Hepatocyte (in vitro differentiated cells): ENCODE data around the gene CYP2A13.
"Not testable (repeated sequence)": the region's sequence is repeated elsewhere in the genome, so short reads cannot be mapped to it uniquely, and the experiment has no call there.

Experiments used
- CTCF ChIP-seq: fragments of 200-600 bp; sonication (generic); IDR thresholded peaks from 2 replicates; pipeline ENCODE4 v1.5.1; 2016; ENCODE audit warnings: antibody characterized with exemption, mild to moderate bottlenecking; ENCODE audit not compliant: poor library complexity
- EZH2 ChIP-seq: fragments of 200-600 bp; sonication (generic); IDR thresholded peaks from 2 replicates; pipeline ENCODE4 v1.6.1; 2016; ENCODE audit warnings: antibody characterized with exemption, mild to moderate bottlenecking, borderline replicate concordance
- EZH2phosphoT487 ChIP-seq: fragments of 200-600 bp; sonication (generic); IDR thresholded peaks from one replicate; pipeline ENCODE4 v1.6.1; 2018; ENCODE audit warnings: antibody characterized with exemption, mild to moderate bottlenecking, low read depth, moderate library complexity; ENCODE audit not compliant: unreplicated experiment, severe bottlenecking

- TF ChIP-seq CTCF, EZH2, EZH2phosphoT487: not testable (repeated sequence)
These were observed 34.9 kb upstream of the CYP2A13 start for GRCh38 chr19:41053331-41053730.
